Measurements from ENCODE around the gene GDPD4. TPM values are rescaled to one million over a fixed set of nuclear protein-coding genes. Genes with fewer than 3 reads are reported as not detected.

The GDPD4 gene
- total RNA-seq, 6 donors from 2014 or later, result not detected

DNA sequence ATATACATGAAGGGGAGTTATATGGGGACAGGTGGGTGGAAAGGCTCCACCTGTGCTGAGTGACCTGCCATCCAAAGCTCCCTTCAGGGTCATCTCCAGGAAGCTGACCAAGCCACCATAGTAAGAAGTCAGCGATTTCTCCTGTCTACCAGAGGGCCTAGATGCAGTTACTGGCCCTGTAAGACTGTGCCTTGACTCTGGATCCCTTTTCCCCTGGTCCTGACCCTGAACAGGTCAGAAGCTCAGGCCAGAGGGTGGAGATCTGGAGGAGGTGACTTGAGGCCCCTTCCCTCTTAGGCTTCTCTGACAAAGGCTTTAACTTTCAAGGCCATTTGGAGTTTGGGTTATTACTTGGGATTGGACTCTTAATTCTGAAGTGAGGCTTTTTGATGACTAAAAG is 69.7 kb downstream of the GDPD4 start:
- WGBS, 2 donors, result 73 to 100% methylated on average over 1 of the region's 1 CpG
- Histone ChIP-seq H3K27ac (no peak overlapping the region), H3K4me3 (no peak overlapping the region), H3K27me3 (no peaks in the 10 kb centered on the region), H3K36me3 (no peaks in the 10 kb centered on the region), H3K4me1 (no peaks in the 10 kb centered on the region), H3K9me3 (no peaks in the 10 kb centered on the region)
- TF ChIP-seq, protein P1, sequence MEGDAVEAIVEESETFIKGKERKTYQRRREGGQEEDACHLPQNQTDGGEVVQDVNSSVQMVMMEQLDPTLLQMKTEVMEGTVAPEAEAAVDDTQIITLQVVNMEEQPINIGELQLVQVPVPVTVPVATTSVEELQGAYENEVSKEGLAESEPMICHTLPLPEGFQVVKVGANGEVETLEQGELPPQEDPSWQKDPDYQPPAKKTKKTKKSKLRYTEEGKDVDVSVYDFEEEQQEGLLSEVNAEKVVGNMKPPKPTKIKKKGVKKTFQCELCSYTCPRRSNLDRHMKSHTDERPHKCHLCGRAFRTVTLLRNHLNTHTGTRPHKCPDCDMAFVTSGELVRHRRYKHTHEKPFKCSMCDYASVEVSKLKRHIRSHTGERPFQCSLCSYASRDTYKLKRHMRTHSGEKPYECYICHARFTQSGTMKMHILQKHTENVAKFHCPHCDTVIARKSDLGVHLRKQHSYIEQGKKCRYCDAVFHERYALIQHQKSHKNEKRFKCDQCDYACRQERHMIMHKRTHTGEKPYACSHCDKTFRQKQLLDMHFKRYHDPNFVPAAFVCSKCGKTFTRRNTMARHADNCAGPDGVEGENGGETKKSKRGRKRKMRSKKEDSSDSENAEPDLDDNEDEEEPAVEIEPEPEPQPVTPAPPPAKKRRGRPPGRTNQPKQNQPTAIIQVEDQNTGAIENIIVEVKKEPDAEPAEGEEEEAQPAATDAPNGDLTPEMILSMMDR (IDR thresholded peaks at IDR 0.05), result no peak
- TF ChIP-seq EP300 (IDR thresholded peaks at IDR 0.05) (no peak), POLR2AphosphoS5 (IDR thresholded peaks at IDR 0.05) (no peak), POLR2A (IDR thresholded peaks at IDR 0.05) (no peak)
- DNase-seq, result no peak
- no peak for ATAC-seq (ENCODE audit: low FRiP score in 2 of 2)

DNA sequence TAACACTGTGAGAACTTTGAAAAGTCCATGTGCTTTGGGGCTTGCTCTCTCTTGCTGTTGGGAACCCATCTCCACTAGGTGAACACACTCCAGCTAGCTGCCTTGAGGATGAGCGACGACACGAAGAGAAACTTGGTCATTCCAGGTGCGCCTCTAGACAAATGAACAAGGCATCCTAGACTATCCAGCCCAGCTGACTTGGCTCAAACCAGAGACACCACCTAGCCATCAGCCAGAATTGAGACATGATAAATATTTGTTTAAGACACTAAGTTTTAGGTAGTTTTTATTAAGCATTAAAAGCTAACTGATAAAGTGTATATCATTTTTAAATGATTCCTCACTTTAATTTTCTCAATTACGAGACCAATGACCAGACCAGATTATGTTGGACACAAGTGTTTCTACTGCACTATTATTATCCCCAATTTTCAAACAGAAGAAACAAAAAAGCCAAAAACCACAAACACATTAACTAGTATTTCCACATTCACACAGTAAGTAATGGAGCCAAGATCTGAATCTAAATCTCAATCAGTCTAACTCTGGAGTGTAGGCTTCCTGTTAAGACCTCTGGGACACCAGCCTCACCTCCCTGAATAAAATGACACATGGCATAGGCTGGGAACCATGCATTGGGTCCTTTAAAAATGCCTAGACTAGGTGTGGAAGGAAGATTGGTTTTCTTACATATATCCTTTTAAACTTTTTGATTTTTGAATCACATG is 70.4 kb downstream of the GDPD4 start:
- Histone ChIP-seq H3K27ac (no peak overlapping the region), H3K9me3 (no peaks in the 10 kb centered on the region), H3K27me3 (no peaks in the 10 kb centered on the region), H3K36me3 (no peaks in the 10 kb centered on the region), H3K4me3 (no peak overlapping the region), H3K4me1 (no peaks in the 10 kb centered on the region)
- 91 to 93% methylated on average over 5 of the region's 5 CpGs for WGBS, 2 donors
- no peak for DNase-seq
- TF ChIP-seq, protein P1 (IDR thresholded peaks at IDR 0.05), result no peak
- TF ChIP-seq POLR2A (IDR thresholded peaks at IDR 0.05) (no peak), EP300 (IDR thresholded peaks at IDR 0.05) (no peak), POLR2AphosphoS5 (IDR thresholded peaks at IDR 0.05) (no peak)
- no peak for ATAC-seq (ENCODE audit: low FRiP score in 2 of 2)

DNA sequence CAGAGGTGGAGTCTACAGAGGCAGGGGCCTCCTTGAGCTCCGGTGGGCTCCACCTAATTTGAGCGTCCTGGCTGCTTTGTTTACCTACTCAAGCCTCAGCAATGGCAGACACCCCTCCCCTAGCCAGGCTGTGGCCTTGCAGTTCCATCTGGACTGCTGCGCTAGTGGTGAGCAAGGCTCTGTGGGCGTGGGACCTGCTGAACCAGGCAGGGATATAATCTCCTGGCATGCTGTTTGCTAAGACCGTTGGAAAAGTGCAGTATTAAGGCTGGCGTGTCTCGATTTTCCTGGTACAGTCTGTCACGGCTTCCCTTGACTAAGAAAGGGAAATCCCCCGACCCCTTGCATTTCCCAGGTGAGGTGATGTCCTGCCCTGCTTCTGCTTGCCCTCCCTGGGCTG is 77.7 kb downstream of the GDPD4 start:
- 63% methylated on average over 9 of the region's 9 CpGs; no CpG with 5 or more reads in 1 of the 2 donors for WGBS, 2 donors
- ATAC-seq (ENCODE audit: low FRiP score in 2 of 2), result no peak
- Histone ChIP-seq H3K27me3 (no peaks in the 10 kb centered on the region), H3K4me3 (no peak overlapping the region), H3K36me3 (no peaks in the 10 kb centered on the region), H3K27ac (no peak overlapping the region), H3K9me3 (no peaks in the 10 kb centered on the region), H3K4me1 (no peaks in the 10 kb centered on the region)
- DNase-seq, result no peak
- TF ChIP-seq POLR2A (IDR thresholded peaks at IDR 0.05), result no peak
- TF ChIP-seq POLR2AphosphoS5 (IDR thresholded peaks at IDR 0.05), result no peak
- TF ChIP-seq EP300 (IDR thresholded peaks at IDR 0.05), result no peak

DNA sequence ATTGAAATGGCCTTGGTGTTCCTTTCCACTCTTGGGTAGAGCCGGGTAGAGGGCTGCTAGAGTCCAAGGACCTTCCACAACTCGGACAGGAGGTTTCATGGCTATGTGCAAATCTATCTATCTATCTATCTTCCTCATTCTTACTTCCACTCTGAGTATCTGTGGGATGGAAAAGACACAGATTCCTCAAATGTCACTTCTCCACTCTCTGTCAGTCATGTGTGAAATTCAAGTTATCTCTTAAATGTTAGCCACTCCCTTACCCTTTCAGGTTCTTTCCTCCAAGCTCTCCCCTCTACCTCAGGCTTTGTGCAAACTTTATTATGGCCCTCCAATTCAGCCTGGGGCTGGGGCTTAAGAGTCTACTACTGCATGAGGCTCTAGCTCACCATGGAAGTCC is 84.3 kb downstream of the GDPD4 start:
- DNase-seq, result no peak
- TF ChIP-seq, protein P1 (IDR thresholded peaks at IDR 0.05), result no peak
- TF ChIP-seq EP300 (IDR thresholded peaks at IDR 0.05) (no peak), POLR2AphosphoS5 (IDR thresholded peaks at IDR 0.05) (no peak), POLR2A (IDR thresholded peaks at IDR 0.05) (no peak)
- no peak for ATAC-seq (ENCODE audit: low FRiP score in 2 of 2)
- Histone ChIP-seq H3K27me3 (no peaks in the 10 kb centered on the region), H3K27ac (no peak overlapping the region), H3K4me1 (no peaks in the 10 kb centered on the region), H3K9me3 (no peaks in the 10 kb centered on the region), H3K4me3 (no peak overlapping the region), H3K36me3 (no peaks in the 10 kb centered on the region)
- 76 to 82% methylated on average over 2 of the region's 2 CpGs for WGBS, 2 donors

DNA sequence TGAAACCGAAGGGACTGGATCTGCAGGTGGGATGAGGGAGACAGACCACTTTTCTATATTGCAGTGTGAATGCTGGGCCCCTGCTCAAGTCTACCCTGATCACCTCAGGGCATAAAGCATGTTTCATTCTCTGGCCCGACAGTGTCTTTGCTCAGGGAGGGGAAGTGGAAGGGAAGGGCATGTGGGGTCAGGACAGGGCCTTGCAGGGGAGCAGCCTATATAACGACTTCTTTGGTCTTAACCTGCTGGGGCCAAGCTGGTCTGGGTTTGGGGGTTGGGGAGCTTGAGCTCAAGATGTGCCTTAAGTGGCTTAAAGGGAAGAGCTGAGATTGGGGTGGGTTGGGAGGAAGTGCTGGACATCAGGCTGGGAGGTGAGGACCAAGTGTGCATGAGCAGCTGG is 86.4 kb downstream of the GDPD4 start:
- Histone ChIP-seq H3K27me3 (no peaks in the 10 kb centered on the region), H3K36me3 (no peaks in the 10 kb centered on the region), H3K9me3 (no peaks in the 10 kb centered on the region), H3K4me1 (no peaks in the 10 kb centered on the region), H3K4me3 (no peak overlapping the region), H3K27ac (no peak overlapping the region)
- 77 to 81% methylated on average over 3 of the region's 3 CpGs for WGBS, 2 donors
- DNase-seq, result no peak
- no peak for ATAC-seq (ENCODE audit: low FRiP score in 2 of 2)
- TF ChIP-seq, protein P1 (IDR thresholded peaks at IDR 0.05), result no peak
- TF ChIP-seq EP300 (IDR thresholded peaks at IDR 0.05) (no peak), POLR2AphosphoS5 (IDR thresholded peaks at IDR 0.05) (no peak), POLR2A (IDR thresholded peaks at IDR 0.05) (no peak)

Measured in upper lobe of left lung (tissue), 6 donors.